ENCODE data around the gene RFTN1. TPM values are rescaled to one million over a fixed set of nuclear protein-coding genes. Genes with fewer than 3 reads are reported as not detected.

The RFTN1 gene
- total RNA-seq, 1 donor from 2014 or later = 0.96 TPM

- no peak for DNase-seq (ENCODE audit: low spot score, unreplicated experiment)
- Mint-ChIP-seq H3K9me3 (ENCODE audit: low read depth) (no peaks in the 10 kb centered on the region), H3K27ac (no peak overlapping the region), H3K36me3 (ENCODE audit: insufficient read depth) (peaks cover 4% of the 10 kb centered on the region), H3K27me3 (no peaks in the 10 kb centered on the region), H3K4me3 (ENCODE audit: low read depth) (no peak overlapping the region), H3K4me1 (ENCODE audit: low read depth) (no peaks in the 10 kb centered on the region)
- TF ChIP-seq, protein P1, sequence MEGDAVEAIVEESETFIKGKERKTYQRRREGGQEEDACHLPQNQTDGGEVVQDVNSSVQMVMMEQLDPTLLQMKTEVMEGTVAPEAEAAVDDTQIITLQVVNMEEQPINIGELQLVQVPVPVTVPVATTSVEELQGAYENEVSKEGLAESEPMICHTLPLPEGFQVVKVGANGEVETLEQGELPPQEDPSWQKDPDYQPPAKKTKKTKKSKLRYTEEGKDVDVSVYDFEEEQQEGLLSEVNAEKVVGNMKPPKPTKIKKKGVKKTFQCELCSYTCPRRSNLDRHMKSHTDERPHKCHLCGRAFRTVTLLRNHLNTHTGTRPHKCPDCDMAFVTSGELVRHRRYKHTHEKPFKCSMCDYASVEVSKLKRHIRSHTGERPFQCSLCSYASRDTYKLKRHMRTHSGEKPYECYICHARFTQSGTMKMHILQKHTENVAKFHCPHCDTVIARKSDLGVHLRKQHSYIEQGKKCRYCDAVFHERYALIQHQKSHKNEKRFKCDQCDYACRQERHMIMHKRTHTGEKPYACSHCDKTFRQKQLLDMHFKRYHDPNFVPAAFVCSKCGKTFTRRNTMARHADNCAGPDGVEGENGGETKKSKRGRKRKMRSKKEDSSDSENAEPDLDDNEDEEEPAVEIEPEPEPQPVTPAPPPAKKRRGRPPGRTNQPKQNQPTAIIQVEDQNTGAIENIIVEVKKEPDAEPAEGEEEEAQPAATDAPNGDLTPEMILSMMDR (IDR thresholded peaks at IDR 0.05; ENCODE audit: unreplicated experiment) = no peak
Observed at GRCh38 chr3:16347548-16347947, 166.0 kb downstream of the RFTN1 start.

DNA sequence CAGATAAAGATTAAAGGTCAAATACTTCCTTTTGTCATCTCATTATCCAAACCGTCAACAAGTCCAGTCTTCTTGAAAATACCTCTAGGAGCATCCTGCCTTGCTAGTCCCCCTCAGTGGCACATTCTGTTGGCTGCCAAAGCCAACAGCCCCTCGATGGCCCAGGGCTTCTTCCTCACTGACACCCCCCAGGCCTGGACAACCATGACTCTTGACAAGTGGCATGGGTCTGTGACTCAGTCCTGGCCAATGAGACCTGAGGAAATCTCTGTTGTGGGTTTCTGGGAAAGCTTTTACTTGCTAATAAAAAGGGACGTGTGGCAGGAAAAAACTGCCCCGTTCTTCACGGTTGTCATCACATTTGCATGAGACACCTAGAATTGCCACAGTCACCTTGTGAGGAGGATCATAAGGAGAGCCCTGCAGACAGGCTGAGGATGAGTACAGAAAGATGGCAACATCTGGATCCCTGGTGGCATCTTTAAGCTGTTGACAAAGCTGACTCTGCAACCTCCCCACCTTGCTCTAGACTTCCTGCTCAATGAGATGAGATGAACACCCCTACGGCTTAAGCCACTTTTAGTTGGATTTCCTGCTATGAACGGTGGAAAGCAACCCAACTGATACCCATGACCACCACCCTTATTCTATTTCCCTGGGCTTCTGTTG is 167.0 kb downstream of the RFTN1 start:
- Mint-ChIP-seq H3K27ac (no peak overlapping the region), H3K4me3 (ENCODE audit: low read depth) (no peak overlapping the region), H3K27me3 (no peaks in the 10 kb centered on the region), H3K9me3 (ENCODE audit: low read depth) (no peaks in the 10 kb centered on the region), H3K36me3 (ENCODE audit: insufficient read depth) (peaks cover 4% of the 10 kb centered on the region), H3K4me1 (ENCODE audit: low read depth) (no peaks in the 10 kb centered on the region)
- TF ChIP-seq, protein P1 (IDR thresholded peaks at IDR 0.05; ENCODE audit: unreplicated experiment) = no peak
- DNase-seq (ENCODE audit: low spot score, unreplicated experiment) = no peak

- Mint-ChIP-seq H3K4me1 (ENCODE audit: low read depth) (no peaks in the 10 kb centered on the region), H3K36me3 (ENCODE audit: insufficient read depth) (peaks cover 3% of the 10 kb centered on the region), H3K4me3 (ENCODE audit: low read depth) (no peak overlapping the region), H3K27me3 (no peaks in the 10 kb centered on the region), H3K27ac (no peak overlapping the region), H3K9me3 (ENCODE audit: low read depth) (no peaks in the 10 kb centered on the region)
- TF ChIP-seq, protein P1 (IDR thresholded peaks at IDR 0.05; ENCODE audit: unreplicated experiment) = no peak
- no peak for DNase-seq (ENCODE audit: low spot score, unreplicated experiment)
Observed at GRCh38 chr3:16343101-16343500, 170.4 kb downstream of the RFTN1 start.

DNA sequence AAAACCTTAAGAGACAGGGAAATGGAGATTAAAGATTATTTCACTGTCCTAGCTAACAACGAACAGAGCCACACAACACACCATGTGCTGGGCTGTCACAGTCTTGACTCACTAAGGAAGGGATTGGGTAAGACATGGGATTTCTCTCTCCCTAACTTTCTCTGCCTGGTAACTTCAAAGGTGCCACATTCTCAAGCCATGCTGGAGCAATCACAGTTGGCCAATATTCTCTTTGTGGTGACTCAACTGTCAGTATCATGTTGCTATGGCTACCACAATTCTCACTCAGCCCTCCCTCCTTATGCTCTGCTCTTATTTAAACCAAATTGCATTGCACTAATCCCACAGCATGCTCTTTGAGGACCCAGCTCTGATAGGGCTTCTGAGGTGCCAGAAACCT is 174.5 kb downstream of the RFTN1 start:
- no peak overlapping the region for H3K27ac Mint-ChIP-seq
- TF ChIP-seq, protein P1 (IDR thresholded peaks at IDR 0.05; ENCODE audit: unreplicated experiment) = no peak
- no peak for DNase-seq (ENCODE audit: low spot score, unreplicated experiment)
- no peak overlapping the region for H3K4me3 Mint-ChIP-seq (ENCODE audit: low read depth)
- H3K9me3 Mint-ChIP-seq (ENCODE audit: low read depth) = peaks cover 3% of the 10 kb centered on the region
- H3K4me1 Mint-ChIP-seq (ENCODE audit: low read depth) = no peaks in the 10 kb centered on the region
- peaks cover 10% of the 10 kb centered on the region for H3K36me3 Mint-ChIP-seq (ENCODE audit: insufficient read depth)
- H3K27me3 Mint-ChIP-seq = no peaks in the 10 kb centered on the region

GRCh38 chr3:16337856-16338540 is 175.5 kb downstream of the RFTN1 start:
- Mint-ChIP-seq H3K27me3 (no peaks in the 10 kb centered on the region), H3K9me3 (ENCODE audit: low read depth) (peaks cover 3% of the 10 kb centered on the region), H3K4me1 (ENCODE audit: low read depth) (peaks cover under 1% of the 10 kb centered on the region), H3K4me3 (ENCODE audit: low read depth) (no peak overlapping the region), H3K27ac (no peak overlapping the region), H3K36me3 (ENCODE audit: insufficient read depth) (peaks cover 10% of the 10 kb centered on the region)
- DNase-seq (ENCODE audit: low spot score, unreplicated experiment) = no peak
- TF ChIP-seq, protein P1 (IDR thresholded peaks at IDR 0.05; ENCODE audit: unreplicated experiment) = no peak
